ENCODE results near the gene PDZD2.
"Not testable (repeated sequence)": the region's sequence is repeated elsewhere in the genome, so short reads cannot be mapped to it uniquely, and the experiment has no call there.

The PDZD2 gene

DNA sequence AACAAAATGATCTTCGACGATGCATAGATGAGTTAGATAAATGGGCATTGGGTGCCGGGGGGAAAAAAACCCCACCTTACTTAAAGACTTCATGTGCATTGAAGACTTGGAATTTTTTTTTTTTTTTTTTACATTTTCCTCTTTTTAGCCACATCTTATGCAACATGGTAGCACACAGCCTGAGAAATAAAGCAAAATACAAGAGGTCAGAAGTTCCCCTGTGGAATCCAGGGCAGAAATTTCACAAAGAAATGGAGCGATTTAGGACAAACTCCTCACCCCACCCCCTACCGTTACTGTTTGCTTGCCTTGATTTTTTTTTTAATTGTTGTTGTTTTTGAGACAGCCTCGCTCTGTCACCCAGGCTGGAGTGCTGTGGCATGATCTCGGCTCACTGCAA is 382.0 kb downstream of the PDZD2 start:
- DNase-seq: no peak

DNA sequence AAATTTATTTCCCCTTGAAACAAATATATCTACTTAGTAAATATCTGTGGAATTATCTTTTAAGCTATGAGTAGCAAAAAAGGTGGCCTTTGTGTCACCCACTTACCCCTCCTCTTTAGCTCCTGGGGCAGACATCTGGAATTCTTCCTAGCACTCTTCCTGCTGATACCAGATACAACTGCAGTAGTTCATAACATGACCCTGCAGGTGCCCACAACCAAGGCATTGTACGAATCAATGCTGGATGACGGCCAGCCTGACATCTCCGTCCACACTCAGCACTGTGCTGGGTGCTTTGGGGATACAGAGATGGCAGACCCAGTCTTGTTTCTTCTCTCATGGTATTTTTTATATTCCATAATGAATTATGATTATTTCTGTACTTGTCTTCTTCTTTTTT is 382.8 kb downstream of the PDZD2 start:
- DNase-seq: no peak

DNA sequence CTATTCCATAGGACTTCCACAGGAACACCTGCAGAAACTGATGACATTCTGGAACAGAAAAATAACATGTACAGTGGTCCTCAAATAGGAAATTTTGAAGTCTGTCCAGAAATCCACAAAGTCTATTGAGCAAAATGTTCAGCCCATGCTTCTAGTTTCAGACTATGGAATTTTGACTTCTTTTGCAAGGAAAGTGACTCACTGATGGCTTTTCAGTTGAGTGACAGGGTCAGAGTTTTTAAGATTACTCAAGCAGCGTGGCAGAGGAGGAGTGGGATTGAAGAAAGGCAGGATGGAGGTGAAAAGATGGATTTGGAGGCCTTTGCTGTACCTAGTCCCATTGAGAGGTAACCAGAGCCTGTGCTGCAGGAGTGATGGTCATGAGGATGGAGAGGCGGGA is 383.7 kb downstream of the PDZD2 start:
- no peak for DNase-seq

DNA sequence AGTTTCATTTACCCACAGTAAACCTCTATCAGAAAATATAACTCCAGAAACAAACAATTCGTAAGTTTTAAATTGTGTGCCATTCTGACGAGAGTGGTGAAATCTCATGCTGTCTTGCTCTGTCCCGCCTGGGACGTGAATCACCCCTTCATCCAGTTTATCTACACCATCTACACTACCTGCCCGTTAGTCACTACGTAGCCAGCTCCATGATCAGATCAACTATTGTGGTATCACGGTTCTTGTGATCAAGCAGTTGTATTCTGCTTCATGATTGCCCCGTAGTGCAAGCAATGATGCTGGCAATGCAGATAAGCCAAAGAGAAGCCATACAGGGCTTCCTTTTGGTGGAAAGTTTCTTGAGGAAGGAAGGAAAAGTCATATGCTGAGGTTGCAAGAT is 384.9 kb downstream of the PDZD2 start:
- no peak for DNase-seq

DNA sequence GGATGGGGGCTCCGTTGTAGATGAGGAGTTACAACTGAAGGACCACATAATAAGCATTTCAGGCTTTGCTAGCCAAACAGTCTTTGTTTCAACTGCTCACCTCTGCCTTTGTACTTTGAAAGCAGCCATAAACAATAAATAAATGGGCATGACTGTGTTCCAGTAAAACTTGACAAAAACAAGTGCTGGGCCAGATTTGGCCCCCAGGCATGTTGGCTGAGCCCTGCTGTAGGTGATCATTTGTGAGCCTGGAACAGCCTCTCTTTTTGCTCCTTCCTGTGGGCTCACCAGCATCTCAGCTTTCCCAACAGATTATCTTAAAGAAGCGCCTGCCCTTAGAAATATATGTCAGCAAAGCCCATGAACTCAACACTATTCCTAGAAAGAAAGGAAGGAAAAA is 385.8 kb downstream of the PDZD2 start:
- DNase-seq: no peak

DNA sequence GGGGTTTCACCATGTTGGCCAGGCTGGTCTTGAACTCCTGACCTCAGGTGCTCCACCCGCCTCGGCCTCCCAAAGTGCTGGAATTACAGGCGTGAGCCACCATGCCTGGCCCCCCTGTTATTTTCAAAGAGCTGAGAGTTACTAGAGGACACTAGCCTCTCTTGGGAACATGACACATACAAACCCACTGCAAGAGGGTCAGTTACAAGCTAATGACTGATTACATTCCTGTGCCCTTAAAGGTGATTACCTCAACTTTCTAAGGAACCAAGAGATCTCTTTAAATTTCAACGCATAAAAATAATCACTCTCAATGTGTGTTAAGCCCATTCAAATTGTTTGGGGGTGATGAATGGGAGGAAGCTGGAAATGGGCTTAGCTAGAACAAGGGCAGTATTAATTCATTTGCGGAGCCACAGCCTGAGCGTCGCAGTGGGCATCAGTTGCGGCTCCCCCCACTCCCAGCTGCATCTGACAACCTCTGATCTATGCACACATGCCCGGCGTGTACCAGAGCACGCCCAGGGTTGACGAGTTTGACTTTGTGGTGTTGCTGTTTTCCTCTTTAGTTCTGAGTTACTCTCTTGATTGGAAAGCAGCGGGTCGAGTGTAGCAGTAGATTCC is 388.3 kb downstream of the PDZD2 start:
- DNase-seq: no peak

DNA sequence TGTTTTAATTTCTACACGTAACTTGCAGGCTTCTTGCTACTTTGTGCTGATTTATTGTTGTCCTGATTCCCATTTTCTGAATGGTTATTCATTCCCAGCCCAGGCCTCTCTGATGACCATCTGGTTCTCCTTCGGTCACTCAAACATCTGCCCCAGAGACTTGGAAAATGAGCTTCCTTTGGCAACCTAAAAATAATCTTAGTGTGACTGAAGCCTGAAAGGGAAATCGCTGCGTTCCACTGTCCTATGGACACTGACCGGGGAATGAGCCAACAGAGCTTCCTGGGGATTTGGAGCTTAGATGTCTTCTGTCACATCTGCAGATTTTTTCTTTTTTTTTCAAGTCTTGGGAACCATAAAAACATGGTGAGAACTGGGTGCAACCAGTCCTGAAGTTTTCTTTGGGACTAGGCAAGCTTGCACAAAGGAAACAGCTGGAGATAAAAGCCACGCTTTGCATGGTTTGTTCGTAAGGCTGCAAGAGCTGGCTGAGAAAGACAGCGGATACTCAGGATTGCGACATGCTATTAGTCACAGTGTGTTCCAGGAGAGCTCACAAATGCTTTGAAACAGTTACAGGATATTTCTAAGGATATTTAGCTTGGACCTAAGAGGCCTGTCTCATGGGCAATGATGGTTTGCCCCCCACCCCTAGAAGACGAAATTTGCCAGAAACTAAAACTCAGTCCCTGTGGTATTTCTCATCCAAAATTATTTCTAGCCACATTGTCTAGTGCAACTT is 389.0 kb downstream of the PDZD2 start:
- DNase-seq: peak; percentile 77

DNA sequence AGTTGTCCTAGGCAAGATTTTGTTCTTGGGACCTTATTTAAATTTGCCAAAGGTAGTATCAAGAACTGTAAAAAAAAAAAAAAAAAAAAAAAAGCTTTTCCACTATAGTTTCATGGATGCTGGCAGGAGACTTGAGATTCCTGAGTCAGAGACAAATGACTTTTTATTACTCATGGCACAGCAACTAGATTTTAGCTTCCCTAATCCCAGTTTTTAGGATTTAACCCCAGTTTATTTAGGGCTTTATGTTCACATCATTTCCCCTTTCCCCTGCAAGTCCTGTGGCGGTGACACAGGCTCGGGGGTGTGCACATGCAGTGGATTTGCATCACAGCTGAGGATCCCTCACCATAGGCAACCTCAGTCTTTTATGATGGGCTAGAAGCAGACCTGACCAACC is 390.3 kb downstream of the PDZD2 start:
- no peak for DNase-seq

DNA sequence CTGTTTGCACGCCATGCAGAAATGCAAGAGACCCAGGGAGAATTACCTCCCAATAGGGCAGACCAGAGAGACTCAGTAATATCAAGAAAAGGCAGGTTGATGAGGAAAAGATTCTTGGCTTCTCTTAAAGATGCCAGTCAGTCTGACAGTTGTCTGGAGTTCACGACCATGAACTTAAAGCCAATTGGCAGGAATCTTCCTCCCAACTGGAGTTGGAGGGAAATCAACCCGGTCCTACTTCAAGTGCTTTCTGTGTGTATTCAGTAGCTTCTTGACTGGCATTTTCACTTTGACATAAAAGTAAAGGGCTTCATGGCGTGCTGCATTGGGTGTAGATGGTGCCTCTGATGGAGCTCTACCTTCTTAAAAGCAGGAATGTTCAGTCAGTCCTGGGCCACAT is 390.9 kb downstream of the PDZD2 start:
- no peak for DNase-seq

DNA sequence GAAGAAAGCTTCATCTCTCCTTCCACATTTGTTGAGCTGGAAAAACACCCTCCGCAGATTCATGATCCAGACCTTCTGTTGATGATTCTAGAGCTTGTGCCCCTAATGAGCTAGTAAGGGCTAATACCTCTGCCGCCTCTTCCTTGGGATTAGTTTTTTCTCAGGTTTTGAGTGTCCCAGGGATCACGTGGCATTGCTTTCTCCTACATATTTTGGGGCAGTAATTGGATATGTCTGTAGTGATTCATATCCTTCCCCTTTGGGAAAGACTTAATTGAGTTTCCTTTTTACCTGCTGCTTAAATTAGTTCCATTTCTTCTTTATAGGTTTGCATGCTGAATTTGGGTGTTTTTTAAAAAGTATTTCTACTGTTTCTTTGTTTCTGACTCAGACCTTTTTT is 391.3 kb downstream of the PDZD2 start:
- DNase-seq: no peak

DNA sequence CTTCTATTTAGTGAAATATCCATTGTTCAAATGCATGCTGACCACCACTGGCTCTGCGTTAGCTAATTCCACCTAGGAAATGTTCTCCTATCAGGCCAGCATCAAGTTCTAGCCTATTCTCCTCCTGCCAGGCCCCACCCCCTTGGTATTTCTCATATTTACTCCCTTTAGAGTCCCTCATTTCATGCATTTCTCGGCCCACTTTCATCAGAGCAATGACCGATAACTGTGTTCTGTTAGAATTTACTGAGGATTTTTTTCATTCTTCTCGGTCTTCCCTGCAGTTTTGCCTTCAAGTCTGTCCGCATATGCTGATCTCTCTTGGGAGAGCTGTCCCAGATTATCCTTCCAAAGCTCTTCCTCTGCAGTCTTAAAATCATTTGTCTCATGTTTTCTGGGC is 391.8 kb downstream of the PDZD2 start:
- no peak for DNase-seq

DNA sequence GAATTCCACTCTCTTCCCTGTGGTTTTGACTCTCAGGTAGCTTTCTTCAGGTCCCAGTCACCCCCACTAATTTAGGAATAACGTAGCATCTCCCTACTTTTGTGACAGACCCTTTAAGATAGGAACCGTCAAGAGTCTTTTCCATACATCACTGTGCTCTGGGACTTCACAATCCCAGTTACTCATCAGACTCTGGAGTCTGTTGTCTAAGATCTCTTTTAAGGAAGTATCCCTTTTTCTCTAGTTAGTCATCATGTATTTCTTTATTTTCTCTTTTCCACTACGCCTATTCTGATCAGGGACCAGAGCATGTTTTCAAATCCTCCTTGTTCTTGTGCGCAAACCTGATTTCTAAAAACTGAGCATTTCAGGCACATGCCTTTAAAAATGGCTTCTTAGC is 392.2 kb downstream of the PDZD2 start:
- DNase-seq: no peak

DNA sequence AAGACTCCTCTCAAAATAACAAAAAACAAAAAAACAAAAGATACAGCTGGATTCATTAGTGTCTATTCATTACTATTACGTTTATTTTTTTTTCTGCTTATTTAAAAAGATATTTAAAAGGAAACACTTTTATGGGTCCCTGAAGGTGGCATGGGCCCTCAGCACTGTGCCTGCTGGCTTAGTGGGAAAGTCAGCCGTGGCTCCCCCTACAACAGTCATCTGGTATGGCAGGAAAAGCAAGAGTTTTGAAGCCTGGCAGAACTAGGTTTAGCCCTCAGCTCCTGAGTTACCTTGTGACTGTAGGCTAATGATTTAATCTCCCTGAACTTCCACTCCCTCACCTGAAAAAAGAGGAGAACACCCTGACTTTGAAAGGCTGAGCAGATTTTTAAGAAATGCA is 399.6 kb downstream of the PDZD2 start:
- no peak for DNase-seq

DNA sequence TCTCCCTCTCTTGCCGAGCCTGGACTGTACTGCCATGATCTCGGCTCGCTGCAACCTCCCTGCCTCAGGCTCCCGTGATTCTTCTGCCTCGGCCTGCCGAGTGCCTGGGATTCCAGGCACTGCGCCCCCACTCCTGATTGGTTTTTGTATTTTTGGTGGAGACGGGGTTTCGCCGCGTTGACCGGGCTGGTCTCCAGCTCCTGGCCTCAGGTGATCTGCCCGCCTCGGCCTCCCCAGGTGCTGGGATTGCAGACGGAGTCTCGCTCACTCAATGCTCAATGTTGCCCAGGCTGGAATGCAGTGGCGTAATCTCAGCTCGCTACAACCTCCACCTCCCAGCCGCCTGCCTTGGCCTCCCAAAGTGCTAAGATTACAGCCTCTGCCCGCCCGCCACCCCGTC is 400.2 kb downstream of the PDZD2 start:
- not testable (repeated sequence) for DNase-seq

DNA sequence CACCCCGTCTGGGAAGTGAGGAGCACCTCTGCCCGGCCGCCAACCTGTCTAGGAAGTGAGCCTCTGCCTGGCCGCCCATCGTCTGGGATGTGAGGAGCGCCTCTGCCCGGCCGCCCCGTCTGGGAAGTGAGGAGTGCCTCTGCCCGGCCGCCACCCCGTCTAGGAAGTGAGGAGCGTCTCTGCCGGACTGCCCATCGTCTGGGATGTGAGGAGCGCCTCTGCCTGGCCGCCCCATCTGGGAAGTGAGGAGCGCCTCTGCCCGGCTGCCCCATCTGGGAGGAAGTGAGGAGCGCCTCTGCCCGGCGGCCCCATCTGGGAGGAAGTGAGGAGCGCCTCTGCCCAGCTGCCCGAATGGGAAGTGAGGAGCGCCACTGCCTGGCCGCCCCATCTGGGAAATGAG is 400.7 kb downstream of the PDZD2 start:
- not testable (repeated sequence) for DNase-seq

DNA sequence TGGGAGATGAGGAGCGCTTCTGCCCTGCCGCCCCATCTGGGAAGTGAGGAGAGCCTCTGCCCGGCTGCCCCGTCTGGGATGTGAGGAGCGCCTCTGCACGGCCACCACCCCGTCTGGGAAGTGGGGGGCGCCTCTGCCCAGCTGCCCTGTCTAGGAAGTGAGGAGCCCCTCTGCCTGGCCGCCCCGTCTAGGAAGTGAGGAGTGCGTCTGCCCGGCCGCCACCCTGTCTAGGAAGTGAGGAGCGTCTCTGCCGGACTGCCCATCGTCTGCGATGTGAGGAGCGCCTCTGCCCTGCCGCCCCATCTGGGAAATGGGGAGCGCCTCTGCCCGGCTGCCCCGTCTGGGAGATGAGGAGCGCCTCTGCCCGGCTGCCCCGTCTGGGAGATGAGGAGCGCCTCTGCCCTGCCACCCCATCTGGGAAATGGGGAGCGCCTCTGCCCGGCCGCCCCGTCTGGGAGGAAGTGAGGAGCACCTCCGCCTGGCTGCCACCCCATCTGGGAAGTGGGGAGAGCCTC is 401.3 kb downstream of the PDZD2 start:
- DNase-seq: not testable (repeated sequence)

DNA sequence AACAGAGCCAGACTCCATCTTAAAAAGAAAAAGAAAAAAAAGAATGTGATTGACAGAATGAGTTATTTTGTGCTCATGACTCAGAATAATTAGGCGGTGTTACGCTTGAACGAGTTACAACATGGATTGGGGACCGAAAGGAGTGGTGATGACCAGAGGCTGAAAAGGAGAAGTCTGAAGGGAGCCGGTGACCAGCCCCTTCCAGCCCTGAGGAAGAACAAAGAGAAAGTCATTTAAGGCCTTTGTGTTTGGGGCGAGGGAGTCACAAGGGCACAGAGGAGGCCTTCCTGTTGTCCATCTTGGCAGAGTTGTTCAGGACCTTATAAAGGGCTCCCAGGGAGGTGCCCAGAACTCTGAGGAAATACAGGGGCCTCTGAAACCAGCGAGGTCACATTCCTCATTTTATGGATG is 403.6 kb downstream of the PDZD2 start:
- DNase-seq: peak; percentile 44

DNA sequence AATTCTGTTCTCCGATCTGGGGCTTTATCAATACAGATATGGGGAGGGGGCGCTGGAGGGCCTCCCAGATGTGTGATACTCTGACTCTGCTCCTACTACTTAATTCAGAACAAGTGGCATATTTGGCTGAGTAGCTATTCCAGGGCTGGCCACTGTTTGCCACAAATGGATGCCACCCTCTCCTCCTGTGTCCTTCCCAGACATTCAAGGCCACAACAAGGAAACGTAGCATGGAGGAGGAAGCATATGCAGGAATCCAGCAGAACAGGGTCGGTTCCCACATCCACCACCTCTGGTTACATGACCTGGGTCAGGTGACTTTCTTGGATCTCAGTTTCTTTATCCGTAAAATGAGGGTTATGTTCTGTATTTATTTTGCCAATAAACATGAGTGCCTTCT is 404.2 kb downstream of the PDZD2 start:
- no peak for DNase-seq

DNA sequence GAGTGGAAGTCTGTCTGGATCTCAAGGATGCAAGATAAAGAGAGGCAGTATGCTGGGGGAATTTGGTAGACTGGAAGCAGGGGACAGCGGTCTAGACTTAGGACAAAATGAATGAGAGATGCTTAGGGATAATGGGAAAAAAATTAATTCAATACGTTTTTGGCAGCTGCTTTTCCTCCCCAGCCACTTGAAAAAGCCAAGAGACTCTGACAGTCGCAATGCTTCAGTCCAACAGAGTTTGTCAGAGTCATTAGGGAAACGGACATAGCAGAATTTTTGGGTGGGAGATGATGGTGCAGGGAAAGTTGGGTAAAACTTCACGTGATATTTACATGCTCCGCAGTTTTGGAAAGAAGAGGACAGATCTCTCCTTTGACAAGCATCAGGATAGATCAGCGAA is 405.5 kb downstream of the PDZD2 start:
- DNase-seq: no peak

DNA sequence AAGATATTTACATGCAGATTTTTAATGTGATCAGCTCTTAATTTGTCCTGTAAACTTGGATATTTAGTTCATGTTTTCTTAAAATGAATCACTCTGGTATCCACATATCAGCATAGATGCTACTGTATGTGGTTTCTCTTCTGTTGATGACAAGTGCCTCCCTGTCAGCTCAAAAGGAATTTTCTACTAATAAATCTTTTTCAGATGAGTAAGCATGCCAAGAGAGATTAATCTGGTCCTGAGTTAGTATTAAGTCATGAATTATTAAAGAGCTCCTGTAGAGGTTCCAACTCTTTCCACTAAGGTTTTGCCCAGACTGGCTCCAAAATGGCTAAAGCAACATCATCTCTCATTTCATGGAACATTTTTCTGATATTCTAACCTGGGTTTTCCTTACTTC is 406.0 kb downstream of the PDZD2 start:
- peak; percentile 94 for DNase-seq

DNA sequence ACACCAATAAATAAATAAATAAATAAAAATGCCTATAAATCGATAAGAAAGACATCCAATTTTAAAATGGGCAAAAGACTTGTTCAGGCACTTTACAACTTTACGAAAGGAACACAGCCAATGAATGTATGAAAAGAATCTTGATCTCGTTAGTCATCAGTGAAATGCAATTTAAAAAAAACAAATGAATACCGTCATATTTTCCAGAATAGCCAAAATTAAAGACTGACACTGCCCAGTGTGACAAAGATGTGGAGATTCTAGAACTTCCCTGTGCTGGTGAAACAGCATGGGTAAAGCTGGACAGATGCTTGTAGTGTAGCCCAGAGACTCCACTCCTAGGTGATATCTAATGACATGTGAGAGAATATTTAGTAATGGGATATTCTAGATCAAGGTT is 408.1 kb downstream of the PDZD2 start:
- no peak for DNase-seq

DNA sequence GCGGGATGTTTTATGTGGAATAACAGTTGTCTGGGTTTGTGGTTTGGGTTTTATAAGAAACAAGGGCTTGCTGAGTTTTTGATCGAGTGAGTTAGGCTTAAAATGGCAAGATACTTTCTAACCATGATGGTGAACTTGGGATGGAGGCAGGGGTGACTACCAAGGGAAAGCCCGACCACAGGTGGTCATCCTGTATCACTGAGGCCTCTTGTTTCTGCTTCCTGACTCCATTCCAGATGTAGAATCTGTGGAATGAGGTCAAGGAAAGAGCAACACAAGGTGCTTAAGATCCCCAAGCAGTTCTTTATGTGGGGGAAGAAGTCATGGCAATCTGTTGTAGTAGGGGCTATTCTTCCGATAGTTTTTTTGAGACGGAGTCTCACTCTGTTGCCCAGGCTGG is 412.9 kb downstream of the PDZD2 start:
- DNase-seq: no peak

DNA sequence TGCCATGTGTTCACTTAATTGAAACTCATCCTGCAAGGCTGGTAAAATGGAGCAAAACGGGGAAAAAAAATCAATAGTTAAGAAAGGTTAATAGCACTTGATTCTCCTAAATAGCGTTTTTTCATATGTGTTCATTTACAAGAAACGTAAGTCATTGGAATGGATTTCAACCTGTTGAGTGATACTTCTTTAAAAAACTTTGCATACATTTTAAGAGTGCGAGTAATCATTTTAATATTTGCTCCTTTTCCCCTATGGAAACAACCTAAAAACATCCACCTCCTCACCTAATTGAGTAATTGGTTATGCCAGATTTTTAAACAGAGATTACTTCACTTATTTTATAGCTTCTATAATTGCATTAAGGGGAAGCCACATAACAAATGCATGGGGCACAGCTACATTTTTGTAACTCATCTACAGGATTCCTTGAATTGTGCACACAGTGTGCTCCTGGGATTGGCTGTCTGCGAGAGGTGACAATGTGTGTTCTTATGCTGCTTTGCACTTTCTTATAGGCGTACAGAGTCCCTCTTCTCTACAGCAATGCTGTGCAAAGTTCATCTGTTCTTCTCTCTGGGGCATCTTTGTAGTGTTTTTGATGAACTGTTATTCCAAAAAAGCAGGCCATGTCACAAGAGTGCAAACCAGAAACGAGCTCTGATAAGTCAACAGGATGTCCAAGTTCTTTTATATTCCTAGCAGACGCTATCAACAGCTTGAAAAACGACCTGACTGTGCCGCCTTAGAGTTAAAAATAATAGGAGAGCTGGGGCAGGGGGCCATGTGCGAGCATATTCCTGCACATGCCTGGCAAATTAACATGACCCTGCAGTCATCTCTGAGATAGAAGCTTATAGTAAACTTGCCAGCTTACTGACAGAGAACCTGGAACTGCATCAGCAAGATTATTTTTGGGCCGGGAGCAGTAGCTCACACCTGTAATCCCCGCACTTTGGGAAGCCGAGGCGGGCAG is 417.2 kb downstream of the PDZD2 start:
- DNase-seq: no peak

Measured in kidney glomerular epithelial cell (primary cell).